Liver (tissue), 9 donors: Measurements from ENCODE around the gene UTF1. TPM values are rescaled to one million over a fixed set of nuclear protein-coding genes. Genes with fewer than 3 reads are reported as not detected.

ENCODE experiments used
- DNase-seq: peaks from one replicate; pipeline ENCODE4 v3.0.0-alpha.2; 2017; ENCODE audit warnings: low spot score
- H3K27ac ChIP-seq, 2 donors: one replicate each; pipeline ENCODE4 v1.7.0; 2013; ENCODE audit warnings: inconsistent platforms in 2 of 2, low read length in 2 of 2, control low read depth in 1 of 2, low read depth in 1 of 2, mild to moderate bottlenecking in 1 of 2
- H3K27me3 ChIP-seq, 4 donors: one replicate each; pipeline versions ENCODE4 v1.6.1 to v1.7.0; 2013; ENCODE audit warnings: low read length in 3 of 4, inconsistent platforms in 1 of 4, mild to moderate bottlenecking in 1 of 4, moderate library complexity in 1 of 4; ENCODE audit not compliant: control insufficient read depth in 4 of 4, insufficient read depth in 4 of 4
- H3K36me3 ChIP-seq, 4 donors: one replicate each; pipeline versions ENCODE4 v1.6.1 to v1.7.0; 2013; ENCODE audit warnings: low read length in 3 of 4, mild to moderate bottlenecking in 3 of 4, low read depth in 1 of 4, moderate library complexity in 1 of 4; ENCODE audit not compliant: control insufficient read depth in 4 of 4, insufficient read depth in 3 of 4
- H3K4me1 ChIP-seq, 4 donors: one replicate each; pipeline versions ENCODE4 v1.6.1 to v1.7.0; 2013; ENCODE audit warnings: low read length in 3 of 4, mild to moderate bottlenecking in 3 of 4, moderate library complexity in 1 of 4; ENCODE audit not compliant: control insufficient read depth in 4 of 4, insufficient read depth in 4 of 4
- H3K4me3 ChIP-seq, 3 donors: one replicate each; pipeline versions ENCODE4 v1.6.1 to v1.7.0; 2013; ENCODE audit warnings: low read length in 3 of 3, control low read depth in 1 of 3, low read depth in 1 of 3, mild to moderate bottlenecking in 1 of 3
- H3K9ac ChIP-seq, 2 donors: one replicate each; pipeline ENCODE4 v1.7.0; 2013; ENCODE audit warnings: low read length in 2 of 2, mild to moderate bottlenecking in 2 of 2, moderate library complexity in 2 of 2, control low read depth in 1 of 2, low read depth in 1 of 2
- H3K9me3 ChIP-seq, 4 donors: one replicate each; pipeline versions ENCODE4 v1.6.1 to v1.7.0; 2013; ENCODE audit warnings: low read length in 3 of 4; ENCODE audit not compliant: control insufficient read depth in 4 of 4
- EGR1 ChIP-seq, 2 donors: IDR thresholded peaks; 2 replicates each; pipeline ENCODE4 v1.6.1; 2016 to 2018; ENCODE audit warnings: antibody characterized with exemption in 2 of 2, low read depth in 2 of 2
- FOXA1 ChIP-seq: IDR thresholded peaks from 2 replicates; pipeline ENCODE4 v1.6.1; 2016; ENCODE audit warnings: antibody characterized with exemption
- FOXA2 ChIP-seq: IDR thresholded peaks from 2 replicates; pipeline ENCODE4 v1.6.1; 2016; ENCODE audit warnings: antibody characterized with exemption
- GABPA ChIP-seq, 2 donors: IDR thresholded peaks in 1 of 2; conservative IDR thresholded peaks in 1 of 2; 2 replicates each; pipeline ENCODE4 v1.6.1; 2016; ENCODE audit warnings: antibody characterized with exemption in 2 of 2, mild to moderate bottlenecking in 1 of 2, moderate library complexity in 1 of 2
- HNF4A ChIP-seq, 2 donors: conservative IDR thresholded peaks; 2 replicates each; pipeline ENCODE4 v1.6.1; 2016; ENCODE audit warnings: antibody characterized with exemption in 2 of 2, mild to moderate bottlenecking in 2 of 2
- HNF4G ChIP-seq: IDR thresholded peaks from 2 replicates; pipeline ENCODE4 v1.6.1; 2016; ENCODE audit warnings: antibody characterized with exemption
- JUND ChIP-seq, 2 donors: IDR thresholded peaks; 2 replicates each; pipeline ENCODE4 v1.6.1; 2016; ENCODE audit warnings: antibody characterized with exemption in 2 of 2
- NR2F2 ChIP-seq: IDR thresholded peaks from 2 replicates; pipeline ENCODE4 v1.6.1; 2016; ENCODE audit warnings: antibody characterized with exemption
- RAD21 ChIP-seq, 2 donors: IDR thresholded peaks; 2 replicates each; pipeline ENCODE4 v1.6.1; 2016; ENCODE audit warnings: antibody characterized with exemption in 2 of 2, mild to moderate bottlenecking in 2 of 2
- RXRA ChIP-seq, 2 donors: IDR thresholded peaks; 2 replicates each; pipeline ENCODE4 v1.6.1; 2017 to 2018; ENCODE audit warnings: antibody characterized with exemption in 2 of 2, mild to moderate bottlenecking in 1 of 2
- SP1 ChIP-seq: IDR thresholded peaks from 2 replicates; pipeline ENCODE4 v1.6.1; 2018; ENCODE audit warnings: antibody characterized with exemption, mild to moderate bottlenecking
- TAF1 ChIP-seq: conservative IDR thresholded peaks from 2 replicates; pipeline ENCODE4 v1.6.1; 2016; ENCODE audit warnings: antibody characterized with exemption, mild to moderate bottlenecking
- YY1 ChIP-seq: IDR thresholded peaks from 2 replicates; pipeline ENCODE4 v1.6.1; 2016; ENCODE audit warnings: antibody characterized with exemption, mild to moderate bottlenecking
- WGBS: extraction: QIAGEN DNeasy Blood & Tissue Kit; methylation state at CpG from one replicate; pipeline ENCODE4 v1.1.7; 2013; 5-methylcytosine and 5-hydroxymethylcytosine counted together
- polyA plus RNA-seq, 2 donors: library from polyadenylated mRNA; stranded (reverse) in 1 of 2; unstranded in 1 of 2; fragments of 200-250 nt in 1 of 2; fragments of >200 nt in 1 of 2; fragmentation: Nextera tagmentation in 1 of 2; extraction: Ambion mirVana in 1 of 2; gene quantifications; one replicate each; pipeline versions ENCODE4 v1.2.1 to v1.2.3, GENCODE V29; 2013 to 2015
- total RNA-seq, 2 donors: library from RNA; depleted of rRNA; stranded (reverse); fragments of >200 nt; gene quantifications; one replicate each; pipeline ENCODE4 v1.2.3, GENCODE V29; 2014
- TF ChIP-seq, protein P1 (sequence below): IDR thresholded peaks from 2 replicates; pipeline ENCODE4 v1.6.1; 2016; ENCODE audit warnings: antibody characterized with exemption, mild to moderate bottlenecking
- TF ChIP-seq, protein P2 (sequence below): IDR thresholded peaks from 2 replicates; pipeline ENCODE4 v1.6.1; 2016; ENCODE audit warnings: antibody characterized with exemption
- TF ChIP-seq, protein P3 (sequence below): IDR thresholded peaks from 2 replicates; pipeline ENCODE4 v1.6.1; 2016; ENCODE audit warnings: antibody characterized with exemption
- TF ChIP-seq, protein P4 (sequence below): IDR thresholded peaks from 2 replicates; pipeline ENCODE4 v1.6.1; 2016; ENCODE audit warnings: antibody characterized with exemption
- donor health status: healthy.
- donor health status: healthy.
- donor health status: healthy.
- donor health status: healthy.
- donor health status: healthy.

Gene UTF1
- total and polyA plus RNA-seq, 4 donors: not detected

DNA sequence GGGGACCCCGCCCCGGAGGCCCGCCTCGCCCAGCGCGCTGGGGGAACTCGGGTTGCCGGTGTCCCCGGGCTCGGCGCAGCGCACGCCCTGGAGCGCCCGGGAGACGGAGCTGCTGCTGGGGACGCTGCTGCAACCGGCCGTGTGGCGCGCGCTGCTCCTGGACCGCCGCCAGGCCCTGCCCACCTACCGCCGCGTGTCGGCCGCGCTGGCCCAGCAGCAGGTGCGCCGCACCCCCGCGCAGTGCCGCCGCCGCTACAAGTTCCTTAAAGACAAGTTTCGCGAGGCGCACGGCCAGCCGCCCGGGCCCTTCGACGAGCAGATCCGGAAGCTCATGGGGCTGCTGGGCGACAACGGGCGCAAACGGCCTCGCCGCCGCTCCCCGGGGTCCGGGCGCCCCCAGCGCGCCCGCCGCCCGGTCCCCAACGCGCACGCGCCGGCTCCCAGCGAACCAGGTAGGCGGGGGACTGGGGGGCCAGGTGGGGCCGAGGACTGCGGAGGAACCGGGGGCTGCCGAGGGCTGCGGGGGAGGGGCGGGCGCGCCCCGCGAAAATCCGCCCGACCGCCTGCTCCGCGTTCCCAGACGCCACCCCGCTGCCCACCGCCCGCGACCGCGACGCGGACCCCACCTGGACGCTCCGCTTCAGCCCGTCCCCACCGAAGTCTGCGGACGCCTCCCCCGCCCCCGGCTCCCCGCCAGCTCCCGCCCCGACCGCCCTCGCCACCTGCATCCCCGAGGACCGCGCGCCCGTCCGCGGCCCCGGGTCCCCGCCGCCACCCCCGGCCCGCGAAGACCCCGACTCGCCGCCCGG lies 574 bp downstream of the UTF1 start:
- no peak for DNase-seq

DNA sequence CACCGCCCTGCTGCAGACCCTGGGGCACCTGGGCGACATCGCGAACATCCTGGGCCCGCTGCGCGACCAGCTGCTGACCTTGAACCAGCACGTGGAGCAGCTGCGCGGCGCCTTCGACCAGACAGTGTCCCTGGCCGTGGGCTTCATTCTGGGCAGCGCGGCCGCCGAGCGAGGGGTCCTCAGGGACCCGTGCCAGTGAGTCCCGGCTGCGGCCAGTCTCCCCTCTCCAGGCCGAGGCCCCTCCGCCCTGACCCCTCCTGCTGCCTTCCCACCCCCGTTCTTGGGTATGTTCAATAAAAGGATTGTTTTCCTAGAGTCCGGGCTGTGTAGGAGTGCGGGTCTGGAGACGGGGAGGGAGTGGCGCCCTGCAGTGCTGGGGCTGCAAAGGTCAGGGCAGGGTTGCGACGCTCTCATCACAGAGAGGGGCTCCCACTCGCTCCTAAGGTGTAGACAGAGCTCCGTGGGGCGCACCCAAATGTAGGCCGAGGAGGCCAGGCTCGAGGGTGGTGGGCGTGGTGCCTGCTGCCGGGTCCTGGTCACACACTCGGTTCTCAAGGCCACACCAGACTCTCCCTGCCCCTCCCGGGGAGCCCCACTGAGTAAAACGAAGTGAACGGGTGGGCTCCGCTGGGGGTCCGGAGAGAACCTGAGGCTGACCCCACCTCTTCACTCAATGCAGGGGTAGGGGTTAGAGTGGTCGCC lies 1.4 kb downstream of the UTF1 start:
- DNase-seq: no peak
- Histone ChIP-seq H3K4me1 (peaks cover 0 to 8% (median 3%) of the 10 kb centered on the region in 4 donors), H3K36me3 (no peaks in the 10 kb centered on the region), H3K4me3 (no peak overlapping the region), H3K27me3 (peaks cover 3 to 25% (median 5%) of the 10 kb centered on the region in 4 donors), H3K9ac (no peak overlapping the region), H3K9me3 (no peaks in the 10 kb centered on the region), H3K27ac (no peak overlapping the region)
- TF ChIP-seq SP1: no peak
- TF ChIP-seq FOXA2: no peak
- WGBS: 20% methylated on average over 44 of the region's 44 CpGs

More for the DNA sequence above, 574 bp downstream of the UTF1 start:
- no peak overlapping the region for H3K9ac ChIP-seq
- H3K27ac ChIP-seq: no peak overlapping the region
- no peaks in the 10 kb centered on the region for H3K9me3 ChIP-seq
- H3K4me3 ChIP-seq: peak overlapping the region in 1 of 3 donors; percentile 17
- H3K27me3 ChIP-seq: peaks cover 3 to 21% (median 5%) of the 10 kb centered on the region in 4 donors
- no peaks in the 10 kb centered on the region for H3K36me3 ChIP-seq
- TF ChIP-seq FOXA2 (no peak), FOXA1 (no peak), EGR1 (IDR thresholded peaks at IDR 0.05; ENCODE audit: low read depth in 2 of 2) (no peak), GABPA (IDR thresholded peaks at IDR 0.05 in 1 of 2, conservative IDR thresholded peaks at IDR 0.05 in 1 of 2) (no peak), RAD21 (IDR thresholded peaks at IDR 0.05) (no peak), NR2F2 (no peak), HNF4A (conservative IDR thresholded peaks at IDR 0.05) (no peak), RXRA (IDR thresholded peaks at IDR 0.05) (no peak), YY1 (no peak), JUND (IDR thresholded peaks at IDR 0.05) (no peak), HNF4G (no peak), TAF1 (no peak)
- TF ChIP-seq, protein P1, sequence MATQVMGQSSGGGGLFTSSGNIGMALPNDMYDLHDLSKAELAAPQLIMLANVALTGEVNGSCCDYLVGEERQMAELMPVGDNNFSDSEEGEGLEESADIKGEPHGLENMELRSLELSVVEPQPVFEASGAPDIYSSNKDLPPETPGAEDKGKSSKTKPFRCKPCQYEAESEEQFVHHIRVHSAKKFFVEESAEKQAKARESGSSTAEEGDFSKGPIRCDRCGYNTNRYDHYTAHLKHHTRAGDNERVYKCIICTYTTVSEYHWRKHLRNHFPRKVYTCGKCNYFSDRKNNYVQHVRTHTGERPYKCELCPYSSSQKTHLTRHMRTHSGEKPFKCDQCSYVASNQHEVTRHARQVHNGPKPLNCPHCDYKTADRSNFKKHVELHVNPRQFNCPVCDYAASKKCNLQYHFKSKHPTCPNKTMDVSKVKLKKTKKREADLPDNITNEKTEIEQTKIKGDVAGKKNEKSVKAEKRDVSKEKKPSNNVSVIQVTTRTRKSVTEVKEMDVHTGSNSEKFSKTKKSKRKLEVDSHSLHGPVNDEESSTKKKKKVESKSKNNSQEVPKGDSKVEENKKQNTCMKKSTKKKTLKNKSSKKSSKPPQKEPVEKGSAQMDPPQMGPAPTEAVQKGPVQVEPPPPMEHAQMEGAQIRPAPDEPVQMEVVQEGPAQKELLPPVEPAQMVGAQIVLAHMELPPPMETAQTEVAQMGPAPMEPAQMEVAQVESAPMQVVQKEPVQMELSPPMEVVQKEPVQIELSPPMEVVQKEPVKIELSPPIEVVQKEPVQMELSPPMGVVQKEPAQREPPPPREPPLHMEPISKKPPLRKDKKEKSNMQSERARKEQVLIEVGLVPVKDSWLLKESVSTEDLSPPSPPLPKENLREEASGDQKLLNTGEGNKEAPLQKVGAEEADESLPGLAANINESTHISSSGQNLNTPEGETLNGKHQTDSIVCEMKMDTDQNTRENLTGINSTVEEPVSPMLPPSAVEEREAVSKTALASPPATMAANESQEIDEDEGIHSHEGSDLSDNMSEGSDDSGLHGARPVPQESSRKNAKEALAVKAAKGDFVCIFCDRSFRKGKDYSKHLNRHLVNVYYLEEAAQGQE: no peak
- TF ChIP-seq, protein P2, sequence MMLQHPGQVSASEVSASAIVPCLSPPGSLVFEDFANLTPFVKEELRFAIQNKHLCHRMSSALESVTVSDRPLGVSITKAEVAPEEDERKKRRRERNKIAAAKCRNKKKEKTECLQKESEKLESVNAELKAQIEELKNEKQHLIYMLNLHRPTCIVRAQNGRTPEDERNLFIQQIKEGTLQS: no peak
- TF ChIP-seq, protein P3, sequence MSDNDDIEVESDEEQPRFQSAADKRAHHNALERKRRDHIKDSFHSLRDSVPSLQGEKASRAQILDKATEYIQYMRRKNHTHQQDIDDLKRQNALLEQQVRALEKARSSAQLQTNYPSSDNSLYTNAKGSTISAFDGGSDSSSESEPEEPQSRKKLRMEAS: no peak
- TF ChIP-seq, protein P4, sequence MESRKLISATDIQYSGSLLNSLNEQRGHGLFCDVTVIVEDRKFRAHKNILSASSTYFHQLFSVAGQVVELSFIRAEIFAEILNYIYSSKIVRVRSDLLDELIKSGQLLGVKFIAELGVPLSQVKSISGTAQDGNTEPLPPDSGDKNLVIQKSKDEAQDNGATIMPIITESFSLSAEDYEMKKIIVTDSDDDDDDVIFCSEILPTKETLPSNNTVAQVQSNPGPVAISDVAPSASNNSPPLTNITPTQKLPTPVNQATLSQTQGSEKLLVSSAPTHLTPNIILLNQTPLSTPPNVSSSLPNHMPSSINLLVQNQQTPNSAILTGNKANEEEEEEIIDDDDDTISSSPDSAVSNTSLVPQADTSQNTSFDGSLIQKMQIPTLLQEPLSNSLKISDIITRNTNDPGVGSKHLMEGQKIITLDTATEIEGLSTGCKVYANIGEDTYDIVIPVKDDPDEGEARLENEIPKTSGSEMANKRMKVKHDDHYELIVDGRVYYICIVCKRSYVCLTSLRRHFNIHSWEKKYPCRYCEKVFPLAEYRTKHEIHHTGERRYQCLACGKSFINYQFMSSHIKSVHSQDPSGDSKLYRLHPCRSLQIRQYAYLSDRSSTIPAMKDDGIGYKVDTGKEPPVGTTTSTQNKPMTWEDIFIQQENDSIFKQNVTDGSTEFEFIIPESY: no peak
- H3K4me1 ChIP-seq: peaks cover 0 to 5% (median 2%) of the 10 kb centered on the region in 4 donors
- 5% methylated on average over 122 of the region's 122 CpGs for WGBS
